ENCODE data around the gene DYNLT3. TPM values are rescaled to one million over a fixed set of nuclear protein-coding genes. Genes with fewer than 3 reads are reported as not detected.

The DYNLT3 gene
- 29.1 TPM for polyA plus RNA-seq

GRCh38 chrX:37846934-37847732, at the start of gene DYNLT3:
TSS of gene DYNLT3 (minus strand) at chrX:37847571. CDS start at chrX:37847510, 61 bp downstream.
- no peaks in the 10 kb centered on the region for H3K9me3 Mint-ChIP-seq
- H3K36me3 Mint-ChIP-seq: no peaks in the 10 kb centered on the region
- peak within 1 kb of the TSS; percentile 83 to 95 (median 93) for H3K4me3 Mint-ChIP-seq
- H3K27me3 Mint-ChIP-seq: peaks cover 7% of the 10 kb centered on the region
- H3K4me1 Mint-ChIP-seq: peaks cover 7 to 16% (median 11%) of the 10 kb centered on the region in 3 donors
- peak within 1 kb of the TSS; percentile 93 to 97 (median 95) for H3K27ac Mint-ChIP-seq

GRCh38 chrX:37896511-37896890, 49.1 kb upstream of the DYNLT3 start:
- H3K4me1 Mint-ChIP-seq: no peaks in the 10 kb centered on the region
- H3K27ac Mint-ChIP-seq: no peak overlapping the region
- H3K9me3 Mint-ChIP-seq: no peaks in the 10 kb centered on the region
- H3K4me3 Mint-ChIP-seq: no peak overlapping the region
- peaks cover 3% of the 10 kb centered on the region for H3K27me3 Mint-ChIP-seq
- H3K36me3 Mint-ChIP-seq: no peaks in the 10 kb centered on the region

- Mint-ChIP-seq H3K9me3 (no peaks in the 10 kb centered on the region), H3K27ac (no peak overlapping the region), H3K27me3 (peaks cover 3% of the 10 kb centered on the region), H3K36me3 (no peaks in the 10 kb centered on the region), H3K4me3 (no peak overlapping the region), H3K4me1 (no peaks in the 10 kb centered on the region)
These were observed 48.6 kb upstream of the DYNLT3 start for GRCh38 chrX:37895795-37896510.

- no peak overlapping the region for H3K27ac Mint-ChIP-seq
- H3K4me3 Mint-ChIP-seq: no peak overlapping the region
- no peaks in the 10 kb centered on the region for H3K36me3 Mint-ChIP-seq
- peaks cover 3% of the 10 kb centered on the region for H3K27me3 Mint-ChIP-seq
- H3K9me3 Mint-ChIP-seq: no peaks in the 10 kb centered on the region
- H3K4me1 Mint-ChIP-seq: no peaks in the 10 kb centered on the region
These were observed 47.4 kb upstream of the DYNLT3 start for GRCh38 chrX:37894725-37895124.

- Mint-ChIP-seq H3K4me1 (no peaks in the 10 kb centered on the region), H3K36me3 (no peaks in the 10 kb centered on the region), H3K27ac (no peak overlapping the region), H3K4me3 (no peak overlapping the region), H3K27me3 (peaks cover 4% of the 10 kb centered on the region), H3K9me3 (no peaks in the 10 kb centered on the region)
These were observed 40.6 kb upstream of the DYNLT3 start for GRCh38 chrX:37888010-37888409.

- Mint-ChIP-seq H3K27me3 (peaks cover 4% of the 10 kb centered on the region), H3K27ac (no peak overlapping the region), H3K4me3 (no peak overlapping the region), H3K4me1 (no peaks in the 10 kb centered on the region), H3K9me3 (no peaks in the 10 kb centered on the region), H3K36me3 (no peaks in the 10 kb centered on the region)
These were observed 40.0 kb upstream of the DYNLT3 start for GRCh38 chrX:37887347-37887746.

GRCh38 chrX:37883196-37883595, 35.8 kb upstream of the DYNLT3 start:
- H3K9me3 Mint-ChIP-seq: peaks cover 0 to 3% (median 0%) of the 10 kb centered on the region in 3 donors
- no peaks in the 10 kb centered on the region for H3K4me1 Mint-ChIP-seq
- peaks cover 7% of the 10 kb centered on the region for H3K27me3 Mint-ChIP-seq
- H3K36me3 Mint-ChIP-seq: no peaks in the 10 kb centered on the region
- H3K27ac Mint-ChIP-seq: no peak overlapping the region
- H3K4me3 Mint-ChIP-seq: no peak overlapping the region

- H3K27me3 Mint-ChIP-seq: peaks cover 8% of the 10 kb centered on the region
- H3K4me1 Mint-ChIP-seq: no peaks in the 10 kb centered on the region
- peaks cover 0 to 3% (median 0%) of the 10 kb centered on the region in 3 donors for H3K9me3 Mint-ChIP-seq
- no peaks in the 10 kb centered on the region for H3K36me3 Mint-ChIP-seq
- no peak overlapping the region for H3K4me3 Mint-ChIP-seq
- H3K27ac Mint-ChIP-seq: no peak overlapping the region
These were observed 32.3 kb upstream of the DYNLT3 start for GRCh38 chrX:37879692-37880091.

- peaks cover 16% of the 10 kb centered on the region for H3K27me3 Mint-ChIP-seq
- H3K36me3 Mint-ChIP-seq: no peaks in the 10 kb centered on the region
- no peaks in the 10 kb centered on the region for H3K9me3 Mint-ChIP-seq
- no peaks in the 10 kb centered on the region for H3K4me1 Mint-ChIP-seq
- no peak overlapping the region for H3K4me3 Mint-ChIP-seq
- H3K27ac Mint-ChIP-seq: no peak overlapping the region
These were observed 29.3 kb upstream of the DYNLT3 start for GRCh38 chrX:37876716-37877115.

- H3K4me1 Mint-ChIP-seq: no peaks in the 10 kb centered on the region
- H3K9me3 Mint-ChIP-seq: no peaks in the 10 kb centered on the region
- H3K4me3 Mint-ChIP-seq: no peak overlapping the region
- H3K27me3 Mint-ChIP-seq: peaks cover 16% of the 10 kb centered on the region
- no peaks in the 10 kb centered on the region for H3K36me3 Mint-ChIP-seq
- no peak overlapping the region for H3K27ac Mint-ChIP-seq
These were observed 28.3 kb upstream of the DYNLT3 start for GRCh38 chrX:37875675-37876074.

- Mint-ChIP-seq H3K4me3 (no peak overlapping the region), H3K27ac (no peak overlapping the region), H3K9me3 (peaks cover 0 to 4% (median 0%) of the 10 kb centered on the region in 3 donors), H3K4me1 (peaks cover 0 to under 1% (median 0%) of the 10 kb centered on the region in 3 donors), H3K36me3 (no peaks in the 10 kb centered on the region), H3K27me3 (peaks cover 13% of the 10 kb centered on the region)
These were observed 25.8 kb upstream of the DYNLT3 start for GRCh38 chrX:37873220-37873619.

GRCh38 chrX:37872303-37872655, 24.9 kb upstream of the DYNLT3 start:
- H3K36me3 Mint-ChIP-seq: peaks cover under 1% of the 10 kb centered on the region
- peaks cover 0 to 6% (median 1%) of the 10 kb centered on the region in 3 donors for H3K9me3 Mint-ChIP-seq
- no peak overlapping the region for H3K27ac Mint-ChIP-seq
- H3K4me3 Mint-ChIP-seq: no peak overlapping the region
- H3K27me3 Mint-ChIP-seq: peaks cover 13% of the 10 kb centered on the region
- H3K4me1 Mint-ChIP-seq: peaks cover 0 to 5% (median 3%) of the 10 kb centered on the region in 3 donors

GRCh38 chrX:37871626-37872302, 24.4 kb upstream of the DYNLT3 start:
- Mint-ChIP-seq H3K27ac (no peak overlapping the region), H3K36me3 (peaks cover 4% of the 10 kb centered on the region)

GRCh38 chrX:37867536-37868153, 20.3 kb upstream of the DYNLT3 start:
- Mint-ChIP-seq H3K27me3 (peaks cover 7% of the 10 kb centered on the region), H3K4me3 (peak overlapping the region in 1 of 4 donors; percentile 59), H3K9me3 (peaks cover 1 to 6% (median 5%) of the 10 kb centered on the region in 3 donors), H3K27ac (no peak overlapping the region), H3K36me3 (peaks cover 4% of the 10 kb centered on the region), H3K4me1 (peaks cover 0 to 5% (median 5%) of the 10 kb centered on the region in 3 donors)

More at GRCh38 chrX:37871626-37872302, 24.4 kb upstream of the DYNLT3 start:
- Mint-ChIP-seq H3K4me3 (no peak overlapping the region), H3K9me3 (peaks cover 1 to 6% (median 5%) of the 10 kb centered on the region in 3 donors), H3K4me1 (peaks cover 0 to 5% (median 5%) of the 10 kb centered on the region in 3 donors), H3K27me3 (peaks cover 13% of the 10 kb centered on the region)

- Mint-ChIP-seq H3K36me3 (peaks cover 5% of the 10 kb centered on the region), H3K4me3 (no peak overlapping the region), H3K27me3 (peaks cover 10% of the 10 kb centered on the region), H3K9me3 (peaks cover 1 to 5% (median 2%) of the 10 kb centered on the region in 3 donors), H3K27ac (no peak overlapping the region), H3K4me1 (peaks cover 0 to 5% (median 5%) of the 10 kb centered on the region in 3 donors)
These were observed 16.4 kb upstream of the DYNLT3 start for GRCh38 chrX:37863728-37864127.
